ENCODE data around the gene LALBA.
A peak's percentile ranks its signal among the peaks of the same experiment; 100 is the strongest.

The LALBA gene

GRCh38 chr12:48586361-48586760 lies 16.5 kb upstream of the LALBA start:
- Histone ChIP-seq H3K9me3 (ENCODE audit: insufficient read depth, low read length) (no peaks in the 10 kb centered on the region), H3K79me2 (ENCODE audit: low read length) (no peaks in the 10 kb centered on the region), H3K36me3 (replicated peaks; ENCODE audit: low read depth, low read length) (no peaks in the 10 kb centered on the region), H3K27ac (ENCODE audit: low read length) (no peak overlapping the region), H3K9ac (ENCODE audit: low read length) (no peak overlapping the region), H3K4me2 (ENCODE audit: low read length) (no peak overlapping the region), H4K20me1 (ENCODE audit: insufficient read depth, low read length) (no peaks in the 10 kb centered on the region), H3K4me1 (ENCODE audit: low read length) (no peaks in the 10 kb centered on the region), H3K27me3 (ENCODE audit: low read depth, low read length) (no peaks in the 10 kb centered on the region), H3K4me3 (ENCODE audit: low read length) (no peak overlapping the region), H2AFZ (ENCODE audit: low read depth, low read length) (no peak overlapping the region)
- no peak for TF ChIP-seq EZH2phosphoT487 (IDR thresholded peaks at IDR 0.05; ENCODE audit: low read depth)
- TF ChIP-seq CTCF (IDR thresholded peaks at IDR 0.05; ENCODE audit: low read depth, low read length) = no peak

GRCh38 chr12:48583728-48584127 lies 13.9 kb upstream of the LALBA start:
- no peak overlapping the region for H3K4me2 ChIP-seq (ENCODE audit: low read length)
- no peak overlapping the region for H2AFZ ChIP-seq (ENCODE audit: low read depth, low read length)
- no peak for TF ChIP-seq CTCF (IDR thresholded peaks at IDR 0.05; ENCODE audit: low read depth, low read length)
- TF ChIP-seq EZH2phosphoT487 (IDR thresholded peaks at IDR 0.05; ENCODE audit: low read depth) = no peak
- H3K36me3 ChIP-seq (replicated peaks; ENCODE audit: low read depth, low read length) = no peaks in the 10 kb centered on the region
- H3K4me3 ChIP-seq (ENCODE audit: low read length) = no peak overlapping the region
- H3K79me2 ChIP-seq (ENCODE audit: low read length) = no peaks in the 10 kb centered on the region
- H3K27ac ChIP-seq (ENCODE audit: low read length) = no peak overlapping the region
- no peaks in the 10 kb centered on the region for H3K9me3 ChIP-seq (ENCODE audit: insufficient read depth, low read length)
- no peak overlapping the region for H3K9ac ChIP-seq (ENCODE audit: low read length)
- H3K4me1 ChIP-seq (ENCODE audit: low read length) = no peaks in the 10 kb centered on the region
- H4K20me1 ChIP-seq (ENCODE audit: insufficient read depth, low read length) = no peaks in the 10 kb centered on the region
- H3K27me3 ChIP-seq (ENCODE audit: low read depth, low read length) = no peaks in the 10 kb centered on the region

- TF ChIP-seq CTCF (IDR thresholded peaks at IDR 0.05; ENCODE audit: low read depth, low read length) (no peak), EZH2phosphoT487 (IDR thresholded peaks at IDR 0.05; ENCODE audit: low read depth) (no peak)
- Histone ChIP-seq H3K4me1 (ENCODE audit: low read length) (no peaks in the 10 kb centered on the region), H3K4me3 (ENCODE audit: low read length) (no peak overlapping the region), H3K79me2 (ENCODE audit: low read length) (no peaks in the 10 kb centered on the region), H2AFZ (ENCODE audit: low read depth, low read length) (peak overlapping the region; percentile 31), H3K27ac (ENCODE audit: low read length) (no peak overlapping the region), H3K36me3 (replicated peaks; ENCODE audit: low read depth, low read length) (no peaks in the 10 kb centered on the region), H3K27me3 (ENCODE audit: low read depth, low read length) (no peaks in the 10 kb centered on the region), H3K4me2 (ENCODE audit: low read length) (no peak overlapping the region), H3K9me3 (ENCODE audit: insufficient read depth, low read length) (no peaks in the 10 kb centered on the region), H4K20me1 (ENCODE audit: insufficient read depth, low read length) (no peaks in the 10 kb centered on the region), H3K9ac (ENCODE audit: low read length) (no peak overlapping the region)
Measured at GRCh38 chr12:48580831-48581230, 11.0 kb upstream of the LALBA start.

- H3K4me2 ChIP-seq (ENCODE audit: low read length) = no peak overlapping the region
- no peak overlapping the region for H3K27ac ChIP-seq (ENCODE audit: low read length)
- H3K27me3 ChIP-seq (ENCODE audit: low read depth, low read length) = no peaks in the 10 kb centered on the region; the same call in 1 of the 2 replicates
- no peaks in the 10 kb centered on the region for H4K20me1 ChIP-seq (ENCODE audit: insufficient read depth, low read length)
- H3K36me3 ChIP-seq (replicated peaks; ENCODE audit: low read depth, low read length) = no peaks in the 10 kb centered on the region
- H2AFZ ChIP-seq (ENCODE audit: low read depth, low read length) = no peak overlapping the region
- H3K4me1 ChIP-seq (ENCODE audit: low read length) = no peaks in the 10 kb centered on the region
- no peaks in the 10 kb centered on the region for H3K9me3 ChIP-seq (ENCODE audit: insufficient read depth, low read length)
- no peak overlapping the region for H3K9ac ChIP-seq (ENCODE audit: low read length)
- no peak overlapping the region for H3K4me3 ChIP-seq (ENCODE audit: low read length)
- no peaks in the 10 kb centered on the region for H3K79me2 ChIP-seq (ENCODE audit: low read length)
- TF ChIP-seq CTCF (IDR thresholded peaks at IDR 0.05; ENCODE audit: low read depth, low read length) (no peak), EZH2phosphoT487 (IDR thresholded peaks at IDR 0.05; ENCODE audit: low read depth) (no peak)
Measured at GRCh38 chr12:48572326-48572725, 2.5 kb upstream of the LALBA start.
